ENCODE measurements around the gene SMIM38.

SMIM38 gene

GRCh38 chr11:69203381-69203780 is 47.6 kb downstream of the SMIM38 start:
- no peak for DNase-seq (ENCODE audit: low read depth, low spot score)

GRCh38 chr11:69203901-69204245 is 48.1 kb downstream of the SMIM38 start:
- DNase-seq (ENCODE audit: low read depth, low spot score) = no peak

- no peak for DNase-seq (ENCODE audit: low read depth, low spot score)
Observed at GRCh38 chr11:69204246-69204940, 48.7 kb downstream of the SMIM38 start.

GRCh38 chr11:69204941-69205742 is 49.4 kb downstream of the SMIM38 start:
- no peak for DNase-seq (ENCODE audit: low read depth, low spot score)

Measured in brain pericyte (primary cell).